DMS79 (cell line): Measurements from ENCODE around the gene LRRN2.
"Not testable (repeated sequence)": the region's sequence is repeated elsewhere in the genome, so short reads cannot be mapped to it uniquely, and the experiment has no call there.

Experiments used
- DNase-seq: peaks from one replicate; lab custom pipeline; 2025; lab: John Stamatoyannopoulos, UW

LRRN2 gene

DNA sequence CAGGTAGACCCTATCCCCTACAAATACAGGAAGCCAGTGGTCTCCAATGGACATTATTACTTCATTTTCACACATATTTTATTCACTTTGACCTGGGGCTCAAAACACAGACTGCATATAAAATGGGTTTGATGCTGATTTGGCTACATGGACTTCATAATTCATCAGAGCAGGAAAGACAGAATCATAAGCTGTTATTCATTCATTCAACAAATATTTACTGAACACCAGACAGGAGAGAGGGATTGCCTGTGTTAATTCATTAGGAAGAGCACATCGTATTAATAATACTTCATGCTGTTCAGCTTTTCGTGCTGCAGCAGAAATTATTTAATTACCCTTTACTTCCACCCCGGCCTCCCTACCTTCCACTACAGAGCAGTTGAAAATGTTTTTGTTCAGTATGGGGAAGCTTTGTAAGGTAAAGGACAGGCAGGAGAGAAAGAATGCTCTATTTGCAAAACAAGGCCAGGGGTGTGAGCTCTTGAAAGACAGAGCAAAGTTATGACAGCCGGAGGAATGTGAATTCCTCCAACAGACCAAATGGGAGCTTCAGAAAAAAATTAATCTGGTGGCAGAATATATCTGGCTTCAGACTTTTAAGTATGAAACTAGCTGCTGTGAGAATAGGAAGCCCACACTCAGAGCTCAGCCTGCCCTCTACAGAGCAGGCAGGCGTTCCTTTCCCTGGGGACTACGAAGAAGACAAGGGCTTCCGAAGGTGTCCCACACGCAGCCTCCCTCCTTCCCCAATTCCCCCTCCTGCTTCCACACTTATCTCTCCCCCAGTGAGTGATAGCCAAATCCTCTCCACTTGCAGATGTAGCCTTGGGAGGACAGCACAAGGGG, 111.3 kb downstream of the LRRN2 start:
- DNase-seq = no peak

DNA sequence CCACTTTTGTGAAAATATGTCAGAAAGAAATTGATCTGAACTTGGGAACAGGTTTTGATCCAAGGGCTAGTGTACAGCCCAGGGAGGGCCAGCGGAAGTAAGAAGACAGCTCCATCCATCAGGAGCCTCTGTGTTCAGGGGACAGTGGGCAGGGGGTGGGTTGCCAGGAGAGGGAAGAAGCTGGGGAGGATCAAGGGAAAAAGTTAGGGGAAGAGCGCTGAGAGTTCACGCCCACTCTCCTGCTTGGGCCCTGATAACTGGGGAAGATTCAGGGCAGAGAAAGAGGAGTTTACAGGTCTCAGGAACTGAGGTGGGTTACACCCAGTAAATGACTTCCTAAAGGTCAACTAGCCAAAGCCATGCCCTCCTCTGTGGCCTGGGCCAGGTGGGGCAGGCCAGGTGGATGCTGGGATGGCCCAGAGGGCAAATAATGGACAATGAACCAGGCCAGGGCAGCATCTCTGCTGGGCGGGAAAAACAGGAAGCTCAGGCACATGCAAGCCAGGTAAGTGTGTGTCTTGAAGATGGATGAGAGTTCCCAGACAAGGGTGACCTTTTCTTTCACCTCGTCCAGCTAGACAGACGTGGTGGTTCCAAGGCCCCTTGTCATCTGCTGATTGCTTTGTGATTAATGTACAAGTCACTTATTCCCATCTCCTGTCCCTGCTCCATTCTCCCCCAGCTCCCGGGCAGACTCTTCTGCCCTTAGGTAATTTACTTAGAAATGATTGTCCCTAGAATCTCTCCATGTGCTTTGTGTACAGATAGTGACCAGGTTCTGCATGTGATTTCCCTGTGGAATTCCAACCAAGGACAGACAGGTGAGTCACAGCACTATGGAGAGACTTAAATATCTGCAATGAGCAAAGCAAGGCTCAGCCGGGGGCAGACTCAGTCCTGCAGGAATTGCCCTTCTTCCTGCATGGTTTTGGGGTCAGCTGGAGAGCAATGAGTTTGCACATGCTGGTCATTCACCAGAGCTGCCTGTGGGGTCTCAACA, 112.3 kb downstream of the LRRN2 start:
- DNase-seq = no peak

DNA sequence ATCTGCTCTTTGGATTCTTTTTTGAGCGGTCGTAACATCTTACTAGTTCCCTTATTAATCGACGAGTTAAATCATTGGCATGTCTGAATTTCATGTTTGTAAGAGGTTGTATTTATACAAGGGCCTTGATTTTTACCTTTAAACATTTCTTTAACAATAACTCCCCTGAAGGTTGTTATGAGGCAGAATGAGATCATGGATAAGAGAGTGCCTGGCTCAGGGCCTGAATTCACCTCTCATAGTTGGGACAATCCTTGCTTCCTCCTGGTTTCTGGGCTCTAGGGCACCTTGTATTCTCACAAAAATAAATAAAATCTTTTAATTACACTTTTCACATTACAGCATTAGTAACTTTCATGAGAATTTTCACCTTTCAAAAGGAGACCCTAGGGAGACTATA, 113.9 kb downstream of the LRRN2 start:
- no peak for DNase-seq

DNA sequence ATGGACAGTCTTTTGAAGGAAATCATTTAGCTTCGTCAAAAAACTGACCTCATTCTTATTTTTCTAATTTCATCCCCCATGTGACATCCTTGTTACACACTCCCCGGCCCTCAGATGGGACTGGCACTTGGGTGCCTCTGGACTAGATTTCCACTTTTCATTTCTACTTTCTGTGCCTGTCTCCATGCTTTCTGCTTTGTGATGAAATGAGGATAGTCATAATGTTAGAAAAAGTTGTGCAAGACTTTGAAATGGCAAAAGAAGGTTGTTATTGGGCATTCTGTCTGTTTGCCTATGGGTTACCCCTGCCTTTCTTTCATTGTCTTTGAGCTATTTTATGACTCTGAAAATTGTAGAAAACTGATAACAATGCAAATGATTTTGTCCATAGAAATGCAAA, 114.4 kb downstream of the LRRN2 start:
- no peak for DNase-seq

GRCh38 chr1:204570021-204570420, 115.5 kb downstream of the LRRN2 start:
- DNase-seq = not testable (repeated sequence)

DNA sequence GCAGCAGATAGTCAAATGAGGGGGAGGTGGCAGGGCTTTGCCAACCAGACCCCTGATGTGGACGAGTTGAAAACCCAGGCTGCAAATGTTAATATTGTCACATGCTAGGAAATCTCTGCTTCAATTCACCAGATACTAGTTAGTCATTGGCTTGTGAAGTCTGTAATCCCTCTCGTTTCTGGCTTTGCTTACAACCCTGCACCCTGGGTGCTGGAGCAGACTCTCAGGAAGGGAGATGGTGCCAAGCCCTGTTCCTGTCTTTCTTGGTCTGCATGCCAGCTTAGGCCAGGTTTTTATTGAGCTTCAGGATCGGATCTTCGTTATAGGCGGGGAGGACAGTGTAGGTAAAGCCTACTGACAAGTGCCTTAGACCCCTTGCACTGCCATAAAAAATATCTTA, 116.1 kb downstream of the LRRN2 start:
- no peak for DNase-seq

GRCh38 chr1:204568576-204569315, 116.8 kb downstream of the LRRN2 start:
- no peak for DNase-seq
